Pulmonary artery endothelial cell (primary cell): ENCODE data around the gene STMND1. TPM values are rescaled to one million over a fixed set of nuclear protein-coding genes. Genes with fewer than 3 reads are reported as not detected.
"Not testable (repeated sequence)": the region's sequence is repeated elsewhere in the genome, so short reads cannot be mapped to it uniquely, and the experiment has no call there.

ENCODE experiments used
- DNase-seq: peaks from one replicate; pipeline ENCODE4 v3.0.0-alpha.2; 2011; ENCODE audit warnings: low read depth, low spot score
- total RNA-seq: library from RNA; depleted of rRNA; stranded (reverse); fragments of >200 nt; gene quantifications from 2 replicates; pipeline ENCODE4 v1.2.3, GENCODE V29; 2014

Gene STMND1
- total RNA-seq, result not detected in 2 replicates

DNA sequence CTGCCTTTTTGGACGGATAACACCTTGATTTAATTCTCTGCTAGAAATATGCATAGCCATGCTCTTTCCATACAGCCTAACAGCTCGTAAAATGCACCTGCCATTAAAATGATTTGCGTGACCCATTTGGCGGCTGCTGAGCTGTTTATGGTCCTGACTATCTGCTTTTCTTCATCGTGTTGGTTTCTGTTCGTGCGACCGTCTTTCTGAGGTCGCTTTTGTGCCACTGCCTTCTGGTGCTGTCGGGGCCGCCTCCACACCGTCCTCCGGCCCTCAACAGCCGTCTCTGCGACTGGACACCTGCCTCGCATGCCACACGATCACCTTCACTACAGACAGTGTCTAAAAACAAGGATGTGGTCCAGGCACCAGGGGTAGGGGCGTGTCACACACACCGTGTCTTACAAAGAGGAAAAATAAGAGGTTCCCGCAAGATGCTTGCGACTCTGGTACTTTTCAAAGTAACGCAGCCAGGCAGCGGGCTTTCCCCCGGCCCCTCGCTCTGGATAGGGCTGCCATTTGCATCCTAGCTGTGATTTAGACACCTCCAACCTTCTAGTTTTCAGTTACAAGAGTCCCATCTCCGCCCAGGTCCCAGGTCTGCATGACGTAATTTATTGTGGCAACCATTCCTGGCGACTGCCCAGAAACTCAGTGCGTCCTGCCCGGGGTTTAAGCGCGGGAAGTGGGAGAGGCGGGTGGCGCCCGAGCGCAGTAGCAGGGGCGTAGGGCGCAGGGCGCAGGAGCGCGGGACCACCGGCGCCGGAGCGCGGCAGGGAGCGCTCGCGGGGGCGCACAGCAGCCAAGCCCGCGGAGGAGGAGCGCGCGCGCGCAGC, at the start of gene STMND1:
Gene STMND1, plus strand, starts transcription at position 629 of the 836 bp plus-strand sequence. CDS start 208 bp downstream, outside the sequence.
- no peak for DNase-seq

DNA sequence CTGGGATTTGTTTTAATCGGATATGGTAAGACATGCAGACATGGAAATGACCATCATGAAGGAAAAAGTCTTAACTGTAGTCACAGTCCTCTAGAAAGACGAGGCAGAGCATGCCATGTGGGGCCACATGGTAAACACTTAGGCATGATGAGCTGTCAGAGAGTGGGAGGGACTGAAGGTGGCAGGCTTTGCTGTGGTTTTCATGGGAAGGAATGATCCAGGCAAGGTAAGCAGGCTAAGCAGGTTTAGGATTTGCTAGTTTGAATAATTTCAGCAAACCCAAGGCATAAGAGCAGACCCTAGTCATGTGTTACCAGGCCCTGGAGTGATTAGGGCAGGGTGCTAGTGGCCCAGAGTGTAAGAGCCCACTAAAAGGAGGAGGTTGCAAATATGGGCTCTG, 47.2 kb upstream of the STMND1 start:
- DNase-seq, result no peak

DNA sequence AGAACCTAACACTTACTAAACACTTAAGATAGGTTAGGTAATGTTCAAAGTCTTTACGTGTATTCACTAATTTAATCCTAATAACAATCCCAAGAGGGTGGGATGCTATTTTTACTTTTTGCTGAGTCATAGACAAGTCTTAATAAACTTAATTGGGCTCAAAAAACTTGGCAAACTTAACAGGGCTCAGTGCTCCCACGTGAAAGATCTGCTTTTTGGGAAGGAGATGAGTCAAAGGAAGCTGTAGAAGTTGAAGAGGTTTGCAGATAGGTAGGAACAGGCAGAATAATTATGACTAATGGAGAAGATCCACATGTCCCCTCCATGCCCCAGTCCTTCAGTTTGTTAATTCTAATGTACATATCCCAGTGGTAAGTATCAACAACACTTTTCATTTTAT, 44.5 kb upstream of the STMND1 start:
- no peak for DNase-seq

DNA sequence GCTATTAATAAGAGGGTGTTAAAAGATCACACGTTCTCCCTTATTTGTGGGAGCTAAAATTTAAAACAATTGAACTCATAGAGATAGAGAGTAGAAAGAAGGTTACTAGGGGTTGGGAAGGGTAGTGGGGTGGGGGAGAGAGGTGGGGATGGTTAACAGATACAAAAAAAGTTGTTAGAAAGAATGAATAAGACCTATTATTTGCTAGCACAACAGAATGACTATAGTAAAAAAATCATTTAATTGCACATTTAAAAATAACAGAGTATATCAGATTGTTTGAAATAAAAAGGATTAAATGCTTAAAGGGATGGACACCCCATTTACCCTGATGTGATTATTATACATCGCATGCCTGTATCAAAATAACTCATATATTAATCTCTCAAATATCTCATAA, 43.3 kb upstream of the STMND1 start:
- no peak for DNase-seq

DNA sequence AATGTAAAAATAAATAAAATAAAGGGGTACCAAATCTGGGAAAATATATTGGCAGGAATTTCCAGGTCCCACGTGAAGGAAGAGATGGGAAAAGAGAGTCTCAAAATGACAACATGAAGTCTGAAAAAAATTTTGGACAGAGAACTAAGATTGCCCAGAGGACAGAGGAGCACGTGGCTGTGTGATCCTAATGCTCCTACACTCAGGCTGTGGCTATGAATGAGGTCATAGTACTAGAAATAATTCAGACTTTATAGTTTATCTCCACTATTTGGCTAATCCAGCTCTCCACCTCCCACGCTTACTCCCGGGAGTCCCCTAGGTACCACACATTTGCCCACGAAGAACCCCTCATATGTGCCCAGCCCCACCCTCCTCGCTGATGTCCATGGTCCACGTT, 42.8 kb upstream of the STMND1 start:
- DNase-seq, result no peak

DNA sequence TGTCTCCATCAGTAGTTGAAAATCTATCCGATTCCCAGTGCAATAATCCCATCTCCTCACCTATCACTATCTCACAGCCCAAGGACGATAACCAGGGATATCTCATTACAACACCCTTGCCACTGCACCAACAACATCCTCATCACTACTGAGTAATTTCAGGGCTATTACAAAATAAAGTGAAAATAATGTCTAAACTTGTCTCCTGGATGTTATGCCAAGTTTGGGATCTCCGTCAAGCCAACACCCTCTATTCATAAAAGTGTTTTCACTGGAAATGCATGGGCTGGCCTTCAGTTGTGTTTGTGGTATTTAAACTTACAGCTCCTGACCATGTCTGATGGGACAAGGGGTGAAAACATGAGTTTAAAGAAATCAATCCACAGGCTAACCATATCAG, 42.0 kb upstream of the STMND1 start:
- no peak for DNase-seq

DNA sequence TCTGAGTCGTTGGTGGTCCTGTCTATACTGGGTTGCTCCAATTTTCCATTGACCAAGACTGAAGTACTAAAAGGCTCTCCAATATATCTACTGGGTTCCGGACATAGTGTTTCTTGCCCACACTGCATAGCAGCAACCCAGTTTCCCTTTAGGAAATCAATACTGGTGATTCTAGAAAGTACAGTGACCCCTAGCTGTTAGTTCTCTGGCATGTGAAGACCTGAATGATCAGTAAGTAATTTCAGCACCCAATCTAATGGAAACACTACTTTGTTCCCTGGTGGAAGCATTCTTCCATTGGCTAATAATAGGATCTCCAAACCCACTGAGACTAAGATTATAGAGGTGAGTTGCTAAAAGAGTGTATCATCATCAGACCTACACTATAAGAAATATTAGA, 40.8 kb upstream of the STMND1 start:
- no peak for DNase-seq

DNA sequence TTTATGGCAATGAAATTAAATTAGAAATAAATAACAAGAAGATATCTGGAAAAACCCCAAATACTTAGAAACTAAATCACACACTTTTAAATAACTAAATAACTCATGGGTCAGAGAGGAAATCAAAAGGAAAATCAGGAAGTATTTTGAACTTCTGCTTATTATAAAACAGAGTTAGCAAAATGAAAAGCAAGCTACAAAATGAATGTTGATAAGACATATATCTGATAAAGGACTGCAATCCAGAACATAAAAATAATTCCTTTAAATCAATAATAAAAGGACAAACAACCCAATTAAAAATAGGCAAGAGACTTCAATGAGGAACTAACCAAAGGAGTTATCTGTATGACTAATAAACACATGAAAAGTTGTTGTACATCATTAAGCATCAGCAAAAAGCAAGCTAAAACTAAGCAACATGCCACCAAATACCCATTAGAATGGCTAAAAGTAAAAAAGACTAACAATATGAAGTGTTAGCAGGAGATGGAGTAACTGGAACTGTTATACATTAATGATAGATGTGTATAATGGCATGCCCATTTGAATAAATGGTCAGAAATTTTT, 38.9 kb upstream of the STMND1 start:
- no peak for DNase-seq

DNA sequence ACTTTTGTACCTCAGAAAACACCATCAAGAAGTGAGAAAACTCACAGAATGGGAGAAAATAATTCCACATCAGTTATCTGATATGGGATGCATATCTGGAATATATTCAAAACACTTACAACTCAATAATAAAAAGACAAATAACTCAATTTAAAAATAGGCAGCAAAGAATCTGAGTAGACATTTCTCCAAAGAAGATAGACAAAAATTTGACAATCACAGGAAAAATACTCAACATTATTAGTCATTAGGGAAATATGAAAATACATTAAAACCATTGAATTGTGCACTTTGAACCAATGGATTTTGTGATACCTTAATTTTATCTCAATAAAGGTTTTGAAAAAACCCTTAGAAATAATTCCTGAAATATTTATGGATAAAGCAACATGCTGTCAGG, 36.9 kb upstream of the STMND1 start:
- DNase-seq, result no peak

DNA sequence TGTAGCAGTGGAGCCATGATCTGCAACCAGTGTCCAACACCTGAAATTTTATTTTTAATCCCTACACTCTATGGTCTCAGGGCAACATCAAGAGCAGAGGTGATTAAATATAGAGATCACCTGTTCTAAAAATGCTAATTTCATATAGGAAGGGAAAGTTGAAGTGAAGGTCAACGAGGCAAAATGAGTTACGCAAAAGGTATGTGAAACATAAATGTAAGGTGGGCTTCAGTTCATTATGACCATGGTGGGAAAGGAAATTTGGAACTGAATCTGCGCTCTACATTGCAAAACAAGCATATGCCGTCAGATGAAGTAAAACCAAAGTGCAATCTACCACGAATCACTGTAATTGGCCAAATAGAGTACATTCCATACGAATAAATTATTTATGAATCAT, 35.2 kb upstream of the STMND1 start:
- DNase-seq, result no peak

DNA sequence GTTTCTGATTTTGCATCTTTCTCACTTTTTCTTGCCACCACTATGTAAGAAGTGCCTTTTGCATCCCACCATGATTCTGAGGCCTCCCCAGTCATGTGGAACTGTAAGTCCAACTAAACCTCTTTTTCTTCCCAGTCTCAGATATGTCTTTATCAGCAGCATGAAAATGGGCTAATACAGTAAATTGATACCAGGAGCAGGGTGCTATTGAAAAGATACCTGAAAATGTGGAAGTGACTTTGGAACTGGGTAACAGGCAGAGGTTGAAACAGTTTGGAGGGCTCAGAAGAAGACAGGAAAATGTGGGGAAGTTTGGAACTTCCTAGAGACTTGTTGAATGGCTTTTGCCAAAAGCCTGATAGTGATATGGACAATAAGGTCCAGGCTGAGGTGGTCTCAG, 32.9 kb upstream of the STMND1 start:
- DNase-seq, result not testable (repeated sequence)

DNA sequence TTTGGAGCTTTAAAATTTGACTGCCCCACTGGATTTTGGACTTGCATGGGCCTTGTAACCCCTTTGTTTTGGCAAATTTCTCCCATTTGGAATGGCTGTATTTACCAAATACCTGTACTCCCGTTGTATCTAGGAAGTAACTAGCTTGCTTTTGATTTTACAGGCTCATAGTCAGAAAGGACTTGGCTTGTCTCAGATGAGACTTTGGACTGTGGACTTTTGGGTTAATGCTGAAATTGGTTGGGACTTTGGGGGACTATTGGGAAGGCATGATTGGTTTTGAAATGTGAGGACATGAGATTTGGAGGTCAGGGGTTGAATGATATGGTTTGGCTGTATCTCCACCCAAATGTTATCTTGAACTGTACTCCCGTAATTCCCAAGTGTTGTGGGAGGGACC, 31.4 kb upstream of the STMND1 start:
- DNase-seq, result not testable (repeated sequence)

DNA sequence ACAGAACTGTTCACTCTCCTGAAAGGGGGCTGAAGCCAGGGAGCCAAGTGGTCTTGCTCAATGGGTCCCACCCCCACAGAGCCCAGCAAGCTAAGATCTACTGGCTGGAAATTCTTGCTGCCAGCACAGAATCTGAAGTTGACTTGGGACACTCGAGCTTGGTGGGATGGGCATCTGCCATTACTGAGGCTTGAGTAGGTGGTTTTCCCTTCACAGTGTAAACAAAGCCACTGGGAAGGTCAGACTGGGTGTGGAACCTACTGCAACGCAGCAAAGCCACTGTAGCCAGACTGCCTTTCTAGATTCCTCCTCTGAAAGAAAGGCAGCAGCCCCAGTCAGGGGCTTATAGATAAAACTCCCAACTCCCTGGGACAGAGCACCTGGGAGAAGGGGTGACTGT, 28.3 kb upstream of the STMND1 start:
- DNase-seq, result not testable (repeated sequence)

DNA sequence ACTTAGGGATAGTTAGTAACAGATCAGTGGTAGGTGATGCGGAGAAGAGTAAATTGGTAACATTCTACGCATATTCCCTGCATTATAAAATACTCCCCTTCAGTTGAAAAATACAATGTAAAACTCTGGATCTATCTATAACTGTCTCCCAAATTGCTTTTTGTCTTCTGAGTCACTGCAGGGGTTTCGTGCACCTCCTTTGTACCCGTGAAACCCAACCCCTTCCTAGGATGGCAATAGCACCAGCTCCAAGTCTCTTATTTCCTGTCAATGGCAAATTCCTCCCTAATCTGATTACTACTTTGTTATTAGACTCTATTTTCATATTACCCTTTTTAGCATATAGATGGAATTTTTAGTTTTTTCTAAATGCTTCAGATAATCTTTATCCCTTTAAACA, 20.6 kb upstream of the STMND1 start:
- no peak for DNase-seq

DNA sequence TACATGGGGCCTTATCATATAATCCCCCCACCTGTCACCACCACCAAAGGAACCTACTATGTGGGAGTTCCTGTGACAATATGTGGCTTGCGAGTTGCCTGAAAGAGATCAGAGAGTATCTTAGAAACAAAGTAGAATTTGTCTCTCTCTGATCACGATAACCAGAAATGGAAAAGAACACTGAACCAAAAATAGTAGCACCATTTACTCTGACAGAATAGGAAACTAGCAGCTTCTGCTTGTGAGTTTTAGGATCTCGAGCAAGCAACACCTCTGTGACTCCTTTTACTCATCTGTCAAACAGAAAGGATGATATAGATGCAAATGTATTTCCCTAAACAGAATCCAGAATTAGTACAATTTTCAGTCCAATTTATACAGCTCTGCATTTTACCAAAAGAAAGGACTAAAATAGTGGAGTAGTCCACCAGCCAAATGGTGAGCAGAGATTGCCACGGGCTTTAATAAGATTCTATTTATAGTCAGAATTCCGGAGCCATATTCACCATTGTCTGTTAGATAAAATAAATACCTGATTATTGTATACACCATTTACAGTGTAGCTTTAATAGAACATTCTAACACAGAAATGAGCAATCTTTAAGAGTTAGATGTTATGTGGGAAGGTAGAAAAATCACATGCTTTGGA, 19.9 kb upstream of the STMND1 start:
- no peak for DNase-seq

DNA sequence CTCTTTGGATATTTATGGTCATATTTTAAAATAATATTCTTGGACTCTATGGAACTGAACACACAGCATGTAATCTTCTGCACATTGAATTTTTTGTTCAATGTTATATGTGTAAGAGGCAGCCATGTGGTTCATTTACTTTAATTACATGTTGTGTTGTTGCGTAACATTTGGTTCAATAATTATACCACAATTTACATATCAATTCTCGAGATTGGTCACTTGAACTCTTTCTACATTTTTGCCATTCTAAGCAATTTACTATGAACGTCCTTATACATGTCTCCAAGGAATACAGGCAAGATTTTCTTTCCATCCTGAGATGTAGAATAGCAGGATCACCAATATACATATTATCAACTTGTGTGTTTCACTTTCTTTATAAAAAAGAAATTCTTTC, 18.5 kb upstream of the STMND1 start:
- DNase-seq, result no peak

DNA sequence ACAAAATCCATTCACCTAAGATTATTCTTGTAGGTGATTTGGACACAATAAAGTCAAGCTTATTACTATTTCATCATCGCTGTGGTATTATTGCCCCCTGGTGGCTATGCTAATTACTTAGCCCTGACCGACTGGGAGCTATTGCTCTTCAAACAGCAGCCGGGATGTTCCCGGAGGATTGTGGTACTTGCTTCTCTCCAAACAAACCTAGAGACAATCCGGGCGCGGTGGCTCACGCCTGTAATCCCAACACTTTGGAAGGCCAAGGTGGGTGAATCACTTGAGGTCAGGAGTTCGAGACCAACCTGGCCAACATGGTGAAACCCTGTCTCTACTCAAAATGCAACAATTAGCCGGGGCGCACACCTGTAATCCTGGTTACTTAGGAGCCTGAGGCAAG, 15.4 kb upstream of the STMND1 start:
- DNase-seq, result peak; percentile 41

DNA sequence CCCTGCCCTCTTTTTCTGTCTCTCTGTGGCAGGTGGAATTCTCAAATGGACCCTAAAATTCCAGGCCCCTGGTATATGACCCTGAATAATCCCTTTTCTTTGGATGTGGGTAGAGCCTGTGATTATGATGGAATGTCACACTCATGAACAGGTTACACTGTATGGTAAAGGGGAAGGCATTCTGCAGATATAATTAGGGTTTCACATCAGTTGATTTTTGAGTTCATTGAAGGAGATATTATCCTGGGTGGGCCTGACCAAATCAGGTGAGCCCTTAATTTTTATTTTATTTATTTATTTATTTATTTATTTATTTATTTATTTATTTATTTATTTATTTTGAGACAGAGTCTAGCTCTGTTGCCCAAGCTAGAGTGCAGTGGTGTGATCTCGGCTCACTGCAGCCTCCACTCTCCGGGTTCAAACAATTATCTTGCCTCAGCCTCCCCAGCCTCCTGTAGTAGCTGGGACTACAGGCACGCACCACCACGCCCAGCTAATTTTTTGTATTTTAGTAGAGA, 13.7 kb upstream of the STMND1 start:
- DNase-seq, result no peak

DNA sequence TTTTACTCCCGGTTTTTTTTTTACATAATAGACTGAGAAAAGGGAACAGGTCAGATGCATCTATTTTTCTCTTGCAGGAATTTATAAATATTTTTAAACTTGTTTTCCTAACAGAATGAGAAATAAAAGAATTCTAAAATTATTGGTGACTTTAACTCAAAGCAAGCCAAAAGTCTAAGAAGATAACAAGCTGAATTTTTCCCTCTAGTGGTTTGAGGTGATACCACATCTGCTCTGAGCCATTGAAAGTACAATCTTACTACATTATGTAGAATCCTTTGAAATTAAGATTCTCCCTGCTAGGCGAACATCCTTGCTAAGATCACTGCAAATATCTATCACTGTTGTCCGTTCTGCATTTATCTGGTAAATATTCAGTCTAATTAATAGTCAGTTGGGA, 10.7 kb upstream of the STMND1 start:
- no peak for DNase-seq

DNA sequence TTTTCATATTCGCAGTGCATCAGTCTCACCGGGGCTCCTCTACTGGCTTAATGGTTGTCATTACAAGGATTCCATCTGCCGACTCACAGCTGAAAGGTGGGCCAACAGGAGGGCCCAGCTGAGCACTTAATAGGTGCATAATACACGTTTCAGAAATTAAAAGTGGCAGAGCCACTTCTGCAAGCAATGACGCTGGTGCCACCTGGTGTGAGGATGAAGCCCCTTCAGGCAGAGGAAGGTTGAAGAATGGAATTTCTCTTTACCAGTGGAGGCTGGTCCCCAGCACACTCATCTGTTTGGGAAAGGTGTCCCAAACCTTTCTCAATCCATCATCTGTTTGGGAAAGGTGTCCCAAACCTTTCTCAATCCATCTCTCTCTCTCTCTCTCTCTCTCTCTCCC, 8.2 kb upstream of the STMND1 start:
- DNase-seq, result no peak

DNA sequence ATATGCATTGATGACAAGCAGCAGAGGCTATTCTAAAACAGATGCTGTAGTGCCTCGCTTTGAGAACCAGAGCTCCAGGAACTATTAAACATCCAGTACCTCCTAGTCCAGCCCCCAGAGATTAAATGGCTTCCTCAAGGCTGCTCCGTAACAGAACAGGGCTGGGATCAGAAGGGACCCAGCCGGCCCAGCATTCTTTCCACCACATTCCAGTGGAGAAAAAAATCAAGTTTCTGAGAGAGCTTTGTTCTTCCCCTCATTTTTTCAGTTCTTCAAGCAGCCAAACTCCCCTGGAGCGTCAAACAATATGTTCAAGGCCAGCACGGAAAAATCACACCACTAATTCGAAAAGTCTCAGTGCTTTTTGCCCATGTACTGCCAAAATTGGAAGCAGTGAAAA, 5.8 kb upstream of the STMND1 start:
- DNase-seq, result no peak

DNA sequence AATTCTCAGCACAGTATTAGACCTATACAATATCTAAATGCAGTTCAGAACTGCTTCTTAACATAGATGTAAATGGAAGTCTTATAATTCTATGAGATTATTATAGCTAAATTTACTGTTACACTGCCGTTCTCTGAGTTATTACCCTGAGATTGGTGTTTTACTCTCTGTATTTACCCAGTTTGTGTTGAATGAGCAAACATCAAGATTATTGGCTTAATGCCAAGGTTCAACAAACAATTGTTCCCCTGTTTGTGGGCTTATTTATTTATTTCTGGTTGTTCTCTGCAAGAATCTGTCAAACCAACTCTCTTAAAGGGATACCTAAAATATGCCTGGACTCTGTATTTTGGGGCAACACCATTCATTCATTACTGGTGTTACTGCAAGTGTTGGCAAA, 5.2 kb upstream of the STMND1 start:
- DNase-seq, result no peak

DNA sequence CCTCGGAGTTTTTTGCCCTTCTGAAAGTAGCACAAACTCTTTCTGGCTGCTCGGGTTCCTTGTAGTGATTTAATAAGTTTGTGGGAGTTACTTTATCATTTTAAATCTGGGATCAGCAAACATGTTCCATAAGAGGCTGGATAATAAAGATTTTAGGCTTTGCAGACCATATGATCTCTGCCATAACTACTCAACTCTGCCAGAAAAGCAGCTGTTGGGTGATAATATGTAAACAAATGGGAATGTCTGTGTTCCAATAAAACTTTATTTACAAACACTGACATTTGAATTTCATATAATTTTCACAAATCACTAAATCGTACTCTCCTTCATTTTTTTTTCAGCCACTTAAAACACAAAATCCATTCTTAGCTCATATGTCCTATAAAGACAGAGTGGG, 3.9 kb upstream of the STMND1 start:
- DNase-seq, result no peak
